Pancreas (tissue), 10 donors: Measurements from ENCODE around the gene ACKR3. TPM values are rescaled to one million over a fixed set of nuclear protein-coding genes. Genes with fewer than 3 reads are reported as not detected.

Experiments used
- ATAC-seq, 4 donors: fragments of 200-7000 bp; cut with Tn5 transposase; one replicate each; pipeline versions ENCODE4 v1.8.0 to v1.9.1; 2020; ENCODE audit warnings: mild to moderate bottlenecking in 4 of 4, moderate library complexity in 4 of 4
- DNase-seq, 6 donors: peaks; one replicate each; pipeline ENCODE4 v3.0.0-alpha.2; 2020
- FAIRE-seq: peaks from 2 replicates; lab custom pipeline; 2012; peaks lifted over from hg19 to GRCh38; lab: Jason Lieb, UNC
- H3K27ac ChIP-seq, 4 donors: fragments of 200-600 bp; sonication (generic); 1 replicate in 3 of 4; 2 replicates in 1 of 4; pipeline versions ENCODE4 v1.5.0 to v1.8.0; 2020
- H3K27me3 ChIP-seq, 4 donors: fragments of 200-600 bp; one replicate each; pipeline ENCODE4 v1.8.0; 2021
- H3K36me3 ChIP-seq, 3 donors: fragments of 200-600 bp; sonication (generic) in 1 of 3; one replicate each; pipeline versions ENCODE4 v1.5.0 to v1.8.0; 2020 to 2021
- H3K4me1 ChIP-seq, 3 donors: fragments of 200-600 bp; one replicate each; pipeline ENCODE4 v1.8.0; 2021
- H3K4me3 ChIP-seq, 4 donors: fragments of 200-600 bp; sonication (generic) in 2 of 4; one replicate each; pipeline versions ENCODE4 v1.5.0 to v1.8.0; 2020 to 2021
- H3K9me3 ChIP-seq, 4 donors: fragments of 200-600 bp; one replicate each; pipeline ENCODE4 v1.8.0; 2021
- WGBS, 2 donors: extraction: QIAGEN DNeasy Blood & Tissue Kit; methylation state at CpG; one replicate each; pipeline ENCODE4 v1.1.7; 2013; 5-methylcytosine and 5-hydroxymethylcytosine counted together
- intact Hi-C, 3 donors: fragments of 100-400 bp; cut with DNase I; formaldehyde crosslinking; loops; one replicate each; pipeline versions ENCODE4 v1.11.1 to v1.14.2; 2022
- polyA plus RNA-seq, 2 donors: library from polyadenylated mRNA; stranded (reverse); fragments of 200-250 nt; gene quantifications; one replicate each; pipeline ENCODE4 v1.2.3, GENCODE V29; 2013
- total RNA-seq, 6 donors: library from RNA; stranded (reverse); fragmentation: NEBNext Ultra II Directional in 4 of 6; extraction: Animal tissue kit (Norgen Biotek cat#: 25700) in 4 of 6; gene quantifications; one replicate each; pipeline versions ENCODE4 v1.2.1 to v1.2.4, GENCODE V29; 2021 to 2023
- TF ChIP-seq, protein P1 (sequence below), 4 donors: fragments of 200-600 bp; sonication (generic) in 3 of 4; IDR thresholded peaks; one replicate each; pipeline versions ENCODE4 v1.5.0 to v1.8.0; 2021; ENCODE audit warnings: antibody characterized with exemption in 4 of 4
- donor health status: healthy with polysubstance abuse.
- donor health status: DM: no; HTN: no; CAD: no; lungs with moderate emphysema.
- donor health status: DM: no; HTN: no; CAD: no.
- donor health status: control.
- donor health status: control.
- donor health status: Bipolar disorder and iron deficiency.
- donor health status: DM: yes; HTN: yes; CAD: no.
- donor health status: DM: no; HTN: no; CAD: no.
- donor health status: DM: no; HTN: no; CAD: no.
- donor health status: DM: yes; HTN: yes; CAD: no.

ACKR3 gene
- total and polyA plus RNA-seq, 8 donors = 6.2 to 30.3 (median 12.9) TPM

GRCh38 chr2:236597629-236598028 is 28.0 kb downstream of the ACKR3 start:
- intact Hi-C loops = no loop called here
- no peaks in the 10 kb centered on the region for H3K27me3 ChIP-seq
- FAIRE-seq = no peak
- 22 to 27% methylated on average over 4 of the region's 4 CpGs for whole genome bisulfite sequencing, 2 donors
- H3K9me3 ChIP-seq = no peaks in the 10 kb centered on the region
- TF ChIP-seq, protein P1, sequence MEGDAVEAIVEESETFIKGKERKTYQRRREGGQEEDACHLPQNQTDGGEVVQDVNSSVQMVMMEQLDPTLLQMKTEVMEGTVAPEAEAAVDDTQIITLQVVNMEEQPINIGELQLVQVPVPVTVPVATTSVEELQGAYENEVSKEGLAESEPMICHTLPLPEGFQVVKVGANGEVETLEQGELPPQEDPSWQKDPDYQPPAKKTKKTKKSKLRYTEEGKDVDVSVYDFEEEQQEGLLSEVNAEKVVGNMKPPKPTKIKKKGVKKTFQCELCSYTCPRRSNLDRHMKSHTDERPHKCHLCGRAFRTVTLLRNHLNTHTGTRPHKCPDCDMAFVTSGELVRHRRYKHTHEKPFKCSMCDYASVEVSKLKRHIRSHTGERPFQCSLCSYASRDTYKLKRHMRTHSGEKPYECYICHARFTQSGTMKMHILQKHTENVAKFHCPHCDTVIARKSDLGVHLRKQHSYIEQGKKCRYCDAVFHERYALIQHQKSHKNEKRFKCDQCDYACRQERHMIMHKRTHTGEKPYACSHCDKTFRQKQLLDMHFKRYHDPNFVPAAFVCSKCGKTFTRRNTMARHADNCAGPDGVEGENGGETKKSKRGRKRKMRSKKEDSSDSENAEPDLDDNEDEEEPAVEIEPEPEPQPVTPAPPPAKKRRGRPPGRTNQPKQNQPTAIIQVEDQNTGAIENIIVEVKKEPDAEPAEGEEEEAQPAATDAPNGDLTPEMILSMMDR (IDR thresholded peaks at IDR 0.05) = no peak
- H3K4me1 ChIP-seq = peaks cover 4 to 11% (median 5%) of the 10 kb centered on the region in 3 donors
- no peaks in the 10 kb centered on the region for H3K36me3 ChIP-seq
- H3K4me3 ChIP-seq = no peak overlapping the region
- peak overlapping the region in 1 of 4 donors; percentile 5 for H3K27ac ChIP-seq
- peak; percentile 51 to 88 (median 66) for ATAC-seq
- DNase-seq = peak in 1 of 6 donors; percentile 44

- FAIRE-seq (no peak), ATAC-seq (no peak), DNase-seq (no peak)
- Histone ChIP-seq H3K36me3 (no peaks in the 10 kb centered on the region), H3K9me3 (no peaks in the 10 kb centered on the region), H3K27ac (no peak overlapping the region), H3K27me3 (no peaks in the 10 kb centered on the region), H3K4me3 (no peak overlapping the region), H3K4me1 (peaks cover 4 to 11% (median 5%) of the 10 kb centered on the region in 3 donors)
- intact Hi-C loops = no loop called here
- WGBS, 2 donors = 96 to 100% methylated on average over 5 of the region's 5 CpGs
- TF ChIP-seq, protein P1 (IDR thresholded peaks at IDR 0.05) = no peak
Observed at GRCh38 chr2:236599059-236599458, 29.4 kb downstream of the ACKR3 start.

GRCh38 chr2:236600158-236600557 is 30.5 kb downstream of the ACKR3 start:
- H3K27ac ChIP-seq = no peak overlapping the region
- DNase-seq (no peak), FAIRE-seq (no peak), ATAC-seq (no peak)
- H3K36me3 ChIP-seq = no peaks in the 10 kb centered on the region
- TF ChIP-seq, protein P1 (IDR thresholded peaks at IDR 0.05) = no peak
- 91 to 93% methylated on average over 7 of the region's 7 CpGs for WGBS, 2 donors
- no peaks in the 10 kb centered on the region for H3K27me3 ChIP-seq
- intact Hi-C loops = no loop called here
- no peak overlapping the region for H3K4me3 ChIP-seq
- peaks cover 4 to 11% (median 5%) of the 10 kb centered on the region in 3 donors for H3K4me1 ChIP-seq
- no peaks in the 10 kb centered on the region for H3K9me3 ChIP-seq

DNA sequence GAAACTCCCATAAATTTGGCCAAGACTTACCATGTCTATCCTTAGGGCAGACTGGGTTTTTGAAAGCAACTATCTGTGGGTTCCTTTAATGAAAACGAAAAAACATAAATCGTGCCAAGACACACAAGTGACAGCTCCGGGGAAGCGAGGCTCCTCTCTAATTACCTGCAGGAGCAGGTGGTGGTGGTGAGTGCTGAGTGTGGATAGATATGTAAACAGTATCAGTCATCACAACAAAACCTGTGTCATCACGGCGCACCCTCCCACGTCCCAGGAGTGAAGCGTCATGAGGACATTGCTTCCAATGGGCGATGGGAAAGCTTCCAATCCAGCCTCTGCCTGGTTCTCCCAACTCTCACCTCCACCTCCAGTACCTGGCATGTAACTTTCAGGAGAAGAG is 31.3 kb downstream of the ACKR3 start:
- ATAC-seq = peak in 2 of 4 donors; percentile 33 to 40
- Histone ChIP-seq H3K27ac (no peak overlapping the region), H3K4me1 (peaks cover 4 to 11% (median 5%) of the 10 kb centered on the region in 3 donors), H3K4me3 (no peak overlapping the region), H3K36me3 (no peaks in the 10 kb centered on the region), H3K9me3 (no peaks in the 10 kb centered on the region), H3K27me3 (no peaks in the 10 kb centered on the region)
- DNase-seq = no peak
- FAIRE-seq = no peak
- TF ChIP-seq, protein P1 (IDR thresholded peaks at IDR 0.05) = no peak
- 55 to 65% methylated on average over 9 of the region's 9 CpGs for WGBS, 2 donors
- intact Hi-C loops = no loop called here

DNA sequence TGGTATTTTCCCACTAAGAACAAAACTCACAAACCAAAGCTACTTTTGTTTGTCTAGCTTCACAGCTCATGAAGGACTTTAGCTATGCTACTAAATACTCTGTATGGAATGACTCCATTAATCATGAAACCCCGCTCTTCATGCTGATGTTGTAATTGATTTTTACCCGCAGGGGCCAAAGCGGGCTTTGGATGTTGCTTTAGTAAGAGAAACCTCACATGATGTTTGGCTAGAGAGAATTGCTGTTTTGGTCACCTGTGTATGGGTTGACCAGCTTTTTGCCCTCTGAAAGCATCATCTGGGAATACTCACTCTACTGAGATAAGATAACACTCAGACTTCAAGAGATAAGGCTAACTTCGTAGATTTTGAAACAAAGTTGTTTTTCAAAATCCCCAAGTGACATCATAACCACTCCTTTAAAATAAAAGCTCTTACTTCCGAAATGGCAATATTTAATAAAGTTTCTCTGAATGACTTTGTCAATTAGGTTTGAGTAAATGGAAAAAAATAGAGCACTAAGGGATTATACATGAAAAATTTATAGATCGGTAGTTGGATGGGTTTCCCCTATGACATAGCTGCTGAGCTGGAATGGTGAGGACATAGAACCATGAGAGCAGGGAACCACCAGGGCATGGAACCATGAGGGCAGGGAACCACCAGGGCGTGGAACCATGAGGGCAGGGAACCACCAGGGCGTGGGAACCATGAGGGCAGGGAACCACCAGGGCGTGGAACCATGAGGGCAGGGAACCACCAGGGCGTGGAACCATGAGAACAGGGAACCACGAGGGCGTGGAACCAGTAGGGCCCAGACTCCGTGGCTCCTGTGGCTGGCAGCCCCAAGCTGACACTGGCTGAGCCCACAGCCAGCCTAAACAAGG is 31.9 kb downstream of the ACKR3 start:
- WGBS, 2 donors = 77% methylated on average over 13 of the region's 13 CpGs
- no peak overlapping the region for H3K4me3 ChIP-seq
- intact Hi-C loops = no loop called here
- H3K4me1 ChIP-seq = peaks cover 4 to 11% (median 8%) of the 10 kb centered on the region in 3 donors
- no peaks in the 10 kb centered on the region for H3K9me3 ChIP-seq
- FAIRE-seq (no peak), ATAC-seq (no peak), DNase-seq (no peak)
- no peaks in the 10 kb centered on the region for H3K27me3 ChIP-seq
- no peak overlapping the region for H3K27ac ChIP-seq
- TF ChIP-seq, protein P1 (IDR thresholded peaks at IDR 0.05) = no peak
- no peaks in the 10 kb centered on the region for H3K36me3 ChIP-seq
